DND-41 (cell line): ENCODE data around the gene COL4A2.

Source experiments
- ATAC-seq: fragments of 200-7000 bp; cut with Tn5 transposase; 3 replicates; pipeline ENCODE4 v1.9.1; 2021; ENCODE audit warnings: low read depth; ENCODE audit not compliant: insufficient read depth
- DNase-seq: peaks from one replicate; pipeline ENCODE4 v3.0.0-alpha.2; 2020
- H2AFZ ChIP-seq: 2 replicates; pipeline ENCODE4 v1.6.0; 2012; ENCODE audit warnings: low read depth, low read length
- H3K27ac ChIP-seq: 2 replicates; pipeline ENCODE4 v1.5.1; 2012; ENCODE audit warnings: low read length, inconsistent platforms
- H3K27me3 ChIP-seq: fragments of 200-600 bp; sonication (generic); 2 replicates; pipeline ENCODE4 v1.6.0; 2012; ENCODE audit warnings: low read length, mild to moderate bottlenecking, inconsistent platforms; ENCODE audit not compliant: insufficient read depth, poor library complexity
- H3K36me3 ChIP-seq: 2 replicates; pipeline ENCODE4 v1.5.1; 2012; ENCODE audit warnings: low read length, inconsistent platforms; ENCODE audit not compliant: insufficient read depth
- H3K4me1 ChIP-seq: 2 replicates; pipeline ENCODE4 v1.5.1; 2012; ENCODE audit warnings: mild to moderate bottlenecking, low read length; ENCODE audit not compliant: insufficient read depth
- H3K4me2 ChIP-seq: 2 replicates; pipeline ENCODE4 v1.6.0; 2012; ENCODE audit warnings: mild to moderate bottlenecking, moderate library complexity, low read length, inconsistent platforms; ENCODE audit not compliant: insufficient read depth
- H3K4me3 ChIP-seq, 2 experiments: fragments of 200-600 bp in 1 of 2; shearing (Covaris generic) in 1 of 2; 2 replicates each; pipeline ENCODE4 v1.5.1; 2012 to 2016; ENCODE audit warnings: inconsistent platforms in 2 of 2, low read length in 2 of 2, mild to moderate bottlenecking in 2 of 2, low read depth in 1 of 2, moderate library complexity in 1 of 2
- H3K79me2 ChIP-seq: 2 replicates; pipeline ENCODE4 v1.6.0; 2012; ENCODE audit warnings: low read length, inconsistent platforms; ENCODE audit not compliant: insufficient read depth
- H3K9ac ChIP-seq: 2 replicates; pipeline ENCODE4 v1.6.0; 2012; ENCODE audit warnings: low read depth, mild to moderate bottlenecking, inconsistent platforms, low read length, moderate library complexity
- H3K9me3 ChIP-seq: 2 replicates; pipeline ENCODE4 v1.5.1; 2012; ENCODE audit warnings: low read length, moderate library complexity, mild to moderate bottlenecking, inconsistent platforms; ENCODE audit not compliant: insufficient read depth, severe bottlenecking
- H4K20me1 ChIP-seq: 2 replicates; pipeline ENCODE4 v1.6.0; 2012; ENCODE audit warnings: low read length; ENCODE audit not compliant: insufficient read depth
- CTCF ChIP-seq: IDR thresholded peaks from 2 replicates; pipeline ENCODE4 v1.5.1; 2012; ENCODE audit warnings: borderline replicate concordance, low read length, moderate library complexity, mild to moderate bottlenecking; ENCODE audit not compliant: poor library complexity, severe bottlenecking; ENCODE audit errors: extremely low read depth
- EZH2 ChIP-seq: IDR thresholded peaks from 3 replicates; pipeline ENCODE4 v1.6.1; 2012; ENCODE audit warnings: borderline replicate concordance, low read depth, mild to moderate bottlenecking, moderate library complexity, low read length, inconsistent platforms; ENCODE audit not compliant: severe bottlenecking

Gene COL4A2

GRCh38 chr13:110506396-110506795 is 199.3 kb downstream of the COL4A2 start:
- Histone ChIP-seq H2AFZ (no peak overlapping the region), H3K9ac (no peak overlapping the region), H3K4me3 (no peak overlapping the region), H3K79me2 (no peaks in the 10 kb centered on the region), H3K27me3 (peaks cover 6% of the 10 kb centered on the region), H3K4me1 (no peaks in the 10 kb centered on the region), H3K27ac (no peak overlapping the region), H3K36me3 (no peaks in the 10 kb centered on the region), H3K4me2 (no peak overlapping the region), H3K9me3 (no peaks in the 10 kb centered on the region), H4K20me1 (no peaks in the 10 kb centered on the region; the same call in 1 of the 2 replicates)
- DNase-seq (no peak), ATAC-seq (no peak)
- TF ChIP-seq CTCF (no peak), EZH2 (no peak)

- Histone ChIP-seq H2AFZ (no peak overlapping the region), H3K4me3 (no peak overlapping the region), H4K20me1 (no peaks in the 10 kb centered on the region), H3K79me2 (no peaks in the 10 kb centered on the region), H3K4me1 (no peaks in the 10 kb centered on the region), H3K27me3 (peaks cover under 1% of the 10 kb centered on the region), H3K36me3 (no peaks in the 10 kb centered on the region), H3K4me2 (no peak overlapping the region), H3K9ac (no peak overlapping the region), H3K27ac (no peak overlapping the region), H3K9me3 (no peaks in the 10 kb centered on the region)
- ATAC-seq (no peak), DNase-seq (no peak)
- TF ChIP-seq EZH2 (no peak), CTCF (no peak)
Observed at GRCh38 chr13:110506859-110507566, 199.9 kb downstream of the COL4A2 start.

GRCh38 chr13:110507678-110508381 is 200.7 kb downstream of the COL4A2 start:
- Histone ChIP-seq H2AFZ (no peak overlapping the region), H3K27ac (no peak overlapping the region)

More at GRCh38 chr13:110507678-110508381, 200.7 kb downstream of the COL4A2 start:
- H3K79me2 ChIP-seq = no peaks in the 10 kb centered on the region
- H3K27me3 ChIP-seq = no peaks in the 10 kb centered on the region
- H4K20me1 ChIP-seq = no peaks in the 10 kb centered on the region
- no peaks in the 10 kb centered on the region for H3K9me3 ChIP-seq
- no peak overlapping the region for H3K4me2 ChIP-seq
- DNase-seq = no peak
- H3K4me1 ChIP-seq = no peaks in the 10 kb centered on the region
- no peak for ATAC-seq
- H3K4me3 ChIP-seq = no peak overlapping the region
- no peak for TF ChIP-seq CTCF
- no peak for TF ChIP-seq EZH2
- no peak overlapping the region for H3K9ac ChIP-seq
- H3K36me3 ChIP-seq = no peaks in the 10 kb centered on the region
